GM13977 (cell line): ENCODE results near the gene MGST1.
"Not testable (repeated sequence)": the region's sequence is repeated elsewhere in the genome, so short reads cannot be mapped to it uniquely, and the experiment has no call there.

Source experiments
- DNase-seq: peaks from one replicate; pipeline ENCODE4 v3.0.0; 2012; ENCODE audit warnings: low spot score
- CTCF ChIP-seq: IDR thresholded peaks from 2 replicates; pipeline ENCODE4 v1.5.1; 2012; ENCODE audit warnings: mild to moderate bottlenecking, control low read depth; ENCODE audit not compliant: insufficient read depth; ENCODE audit errors: extremely low read depth, missing control alignments
- in situ Hi-C: fragments of 300-500 bp; cut with MboI; formaldehyde crosslinking; loops from one replicate; pipeline ENCODE4 v1.12.0; 2022; ENCODE audit warnings: low sequenced_read_pairs, low pct_unique_long_range_greater_than_20kb, mixed read lengths, inconsistent platforms; ENCODE audit not compliant: unreplicated experiment

MGST1 gene

GRCh38 chr12:16385782-16386646 is 38.6 kb downstream of the MGST1 start:
- TF ChIP-seq CTCF, result peak; percentile 57
- peak; percentile 19 for DNase-seq
- in situ Hi-C loops, result no loop called here

- in situ Hi-C loops, result no loop called here
- no peak for TF ChIP-seq CTCF
- DNase-seq, result no peak
Measured at GRCh38 chr12:16387919-16388318, 40.5 kb downstream of the MGST1 start.

- in situ Hi-C loops, result no loop called here
- DNase-seq, result no peak
- TF ChIP-seq CTCF, result no peak
Measured at GRCh38 chr12:16389594-16389993, 42.1 kb downstream of the MGST1 start.

- in situ Hi-C loops, result no loop called here
- no peak for TF ChIP-seq CTCF
Measured at GRCh38 chr12:16392846-16393535, 45.5 kb downstream of the MGST1 start.

GRCh38 chr12:16399101-16399500 is 51.7 kb downstream of the MGST1 start:
- TF ChIP-seq CTCF, result no peak
- no peak for DNase-seq
- in situ Hi-C loops, result no loop called here

More at GRCh38 chr12:16392846-16393535, 45.5 kb downstream of the MGST1 start:
- DNase-seq, result no peak

- DNase-seq, result not testable (repeated sequence)
Measured at GRCh38 chr12:16401835-16402234, 54.4 kb downstream of the MGST1 start.

GRCh38 chr12:16407346-16407745 is 59.9 kb downstream of the MGST1 start:
- DNase-seq, result no peak
- in situ Hi-C loops, result no loop called here
- TF ChIP-seq CTCF, result no peak

More at GRCh38 chr12:16401835-16402234, 54.4 kb downstream of the MGST1 start:
- in situ Hi-C loops, result not testable (repeated sequence)
